Prostate gland (tissue), 2 donors: ENCODE measurements around the gene SYNM.

Source experiments
- POLR2A ChIP-seq: fragments of 450-650 bp; IDR thresholded peaks from one replicate; pipeline ENCODE4 v1.6.1; 2016; ENCODE audit warnings: antibody characterized with exemption, mild to moderate bottlenecking
- POLR2AphosphoS5 ChIP-seq: sonication (generic); formaldehyde crosslinking; IDR thresholded peaks from one replicate; pipeline ENCODE4 v1.6.1; 2017; ENCODE audit warnings: antibody characterized with exemption
- TF ChIP-seq, protein P1 (sequence below), 4 experiments: fragments of 200-600 bp in 2 of 4; fragments of 450-650 bp in 2 of 4; sonication (generic) in 2 of 4; IDR thresholded peaks; 1 replicate in 3 of 4; 2 replicates in 1 of 4; pipeline ENCODE4 v1.5.1; 2016 to 2019; ENCODE audit warnings: antibody characterized with exemption in 4 of 4, mild to moderate bottlenecking in 2 of 4, moderate library complexity in 2 of 4

DNA sequence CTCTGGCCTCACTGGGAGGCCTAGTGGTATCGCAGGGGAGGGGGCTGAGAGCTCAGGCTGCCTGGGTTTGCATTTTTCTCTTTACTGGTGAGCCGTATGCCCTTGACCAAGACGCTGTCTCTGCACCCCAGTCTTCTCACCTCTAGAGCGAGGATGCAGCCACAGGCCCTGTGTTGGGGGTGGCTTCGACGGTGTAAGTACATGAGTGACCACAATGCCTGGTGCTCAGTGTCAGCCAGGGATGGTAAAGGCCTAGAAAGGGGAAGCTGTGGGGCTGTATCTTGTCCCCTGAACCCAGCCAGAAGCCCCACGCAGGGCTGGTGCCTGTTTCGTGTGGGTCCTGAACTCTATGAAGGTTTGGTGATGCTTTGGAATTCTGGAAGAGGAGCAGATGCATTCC, 19.8 kb downstream of the SYNM start:
- TF ChIP-seq, protein P1, sequence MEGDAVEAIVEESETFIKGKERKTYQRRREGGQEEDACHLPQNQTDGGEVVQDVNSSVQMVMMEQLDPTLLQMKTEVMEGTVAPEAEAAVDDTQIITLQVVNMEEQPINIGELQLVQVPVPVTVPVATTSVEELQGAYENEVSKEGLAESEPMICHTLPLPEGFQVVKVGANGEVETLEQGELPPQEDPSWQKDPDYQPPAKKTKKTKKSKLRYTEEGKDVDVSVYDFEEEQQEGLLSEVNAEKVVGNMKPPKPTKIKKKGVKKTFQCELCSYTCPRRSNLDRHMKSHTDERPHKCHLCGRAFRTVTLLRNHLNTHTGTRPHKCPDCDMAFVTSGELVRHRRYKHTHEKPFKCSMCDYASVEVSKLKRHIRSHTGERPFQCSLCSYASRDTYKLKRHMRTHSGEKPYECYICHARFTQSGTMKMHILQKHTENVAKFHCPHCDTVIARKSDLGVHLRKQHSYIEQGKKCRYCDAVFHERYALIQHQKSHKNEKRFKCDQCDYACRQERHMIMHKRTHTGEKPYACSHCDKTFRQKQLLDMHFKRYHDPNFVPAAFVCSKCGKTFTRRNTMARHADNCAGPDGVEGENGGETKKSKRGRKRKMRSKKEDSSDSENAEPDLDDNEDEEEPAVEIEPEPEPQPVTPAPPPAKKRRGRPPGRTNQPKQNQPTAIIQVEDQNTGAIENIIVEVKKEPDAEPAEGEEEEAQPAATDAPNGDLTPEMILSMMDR (IDR thresholded peaks at IDR 0.05): no peak
- TF ChIP-seq POLR2AphosphoS5: no peak
- no peak for TF ChIP-seq POLR2A
